ENCODE measurements around the gene SNPH. TPM values are rescaled to one million over a fixed set of nuclear protein-coding genes. Genes with fewer than 3 reads are reported as not detected.

SNPH gene
- total and polyA plus RNA-seq, 2 of the 4 experiments (the other 2 are of a cell fraction) = 3.1 to 4.5 TPM

DNA sequence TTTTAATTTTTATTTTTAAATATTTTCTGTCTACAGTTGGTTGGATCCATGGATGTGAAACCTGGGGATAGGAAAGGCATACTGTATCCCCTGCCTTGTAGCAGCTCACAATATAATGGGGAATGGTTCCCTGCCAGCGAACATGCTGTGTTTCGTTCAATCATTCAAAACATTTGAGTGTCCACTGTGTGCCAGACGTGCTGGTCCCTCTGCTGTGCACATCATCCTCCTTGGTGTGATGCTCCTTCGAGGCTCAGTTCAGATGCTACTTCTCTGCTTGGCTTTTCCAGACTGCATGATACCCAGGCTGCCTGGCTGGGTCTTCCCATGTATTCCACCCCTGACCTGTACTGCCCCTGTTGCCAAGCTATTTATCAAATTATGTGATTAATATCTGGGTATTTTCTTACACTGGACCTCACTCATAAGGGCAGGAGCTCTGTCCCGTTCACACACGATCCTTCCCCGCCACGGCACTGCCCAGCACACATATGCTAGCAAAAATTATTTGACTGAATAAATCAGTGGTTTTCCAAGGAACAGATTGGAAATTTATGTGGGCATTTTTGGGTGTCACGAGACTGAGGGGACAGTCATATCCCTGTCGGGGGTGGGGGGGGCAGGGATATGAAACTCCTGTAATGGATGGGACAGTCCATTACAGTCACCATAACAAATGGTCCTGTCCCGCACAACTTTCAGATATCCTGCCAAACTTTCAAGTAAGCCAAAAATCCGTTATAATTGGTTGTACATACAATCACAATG lies 57.9 kb downstream of the SNPH start (continued):
- no peak for TF ChIP-seq BHLHE40 (IDR thresholded peaks at IDR 0.05; ENCODE audit: low read depth, low read length)

DNA sequence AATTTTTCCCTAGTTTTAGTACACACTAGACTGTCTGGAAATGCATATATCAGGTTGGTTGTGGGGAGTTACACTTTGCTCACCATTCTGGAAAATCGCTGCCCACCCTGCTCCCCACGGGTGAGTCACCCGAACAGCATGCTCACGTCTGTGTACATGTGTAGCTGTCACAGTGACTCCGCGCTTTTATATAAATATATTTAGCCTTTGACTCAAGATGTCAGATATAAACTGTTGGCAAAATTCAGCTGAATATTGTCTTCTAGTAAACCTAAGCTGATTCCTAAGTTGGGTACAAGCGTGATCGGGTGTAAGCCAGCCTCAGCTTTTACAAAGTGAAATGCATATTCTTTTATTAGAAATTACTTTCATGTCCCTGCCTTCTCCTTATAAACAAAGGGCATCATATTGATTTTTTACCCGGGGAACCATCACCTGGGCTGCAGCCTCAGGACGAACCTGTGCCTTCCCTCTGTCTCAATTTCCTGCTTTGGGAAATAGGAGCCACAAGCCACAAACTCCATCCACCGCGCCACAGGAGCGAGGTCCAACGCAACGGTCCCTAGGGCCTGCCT lies 58.6 kb downstream of the SNPH start:
- peak overlapping the region; percentile 86 for H3K4me2 ChIP-seq (ENCODE audit: low read depth, low read length)
- ChIA-PET CTCF (no interaction called here), POLR2A (ENCODE audit: unreplicated experiment) (no interaction called here)
- peak overlapping the region; percentile 64 for H3K9ac ChIP-seq (ENCODE audit: low read depth, low read length)
- no peaks in the 10 kb centered on the region for H3K36me3 ChIP-seq (ENCODE audit: control insufficient read depth, insufficient read depth, low read length)
- peak overlapping the region; percentile 100 for H2BK15ac ChIP-seq (ENCODE audit: low read depth, low read length)
- H4K20me1 ChIP-seq (ENCODE audit: insufficient read depth, low read length) = no peaks in the 10 kb centered on the region; the same call in 1 of the 2 replicates
- peak overlapping the region; percentile 99 for H2BK5ac ChIP-seq (ENCODE audit: low read depth, low read length, poor library complexity, severe bottlenecking)
- peak overlapping the region; percentile 87; the same call in 1 of the 2 replicates for H3K23ac ChIP-seq (ENCODE audit: low read depth, low read length)
- peak overlapping the region; percentile 93 for H3K18ac ChIP-seq (ENCODE audit: low read depth, low read length)
- H3K9me3 ChIP-seq (ENCODE audit: control insufficient read depth, insufficient read depth, low read length) = no peaks in the 10 kb centered on the region
- H3K27ac ChIP-seq (ENCODE audit: insufficient read depth, low read length) = peak overlapping the region; percentile 87
- peak; percentile 91 for DNase-seq
- peaks cover 32% of the 10 kb centered on the region for H3K9me1 ChIP-seq (ENCODE audit: insufficient read depth, low read length)
- peak overlapping the region; percentile 90 for H2AFZ ChIP-seq (replicated peaks; ENCODE audit: low read length, poor library complexity)
- H2AK9ac ChIP-seq (replicated peaks; ENCODE audit: low read depth, low read length, poor library complexity) = peak overlapping the region; percentile 65
- TSS peak; percentile 87 for BruUV-seq (replicated peaks)
- H3K4me3 ChIP-seq (ENCODE audit: insufficient read depth, low read depth, low read length) = peak overlapping the region; percentile 60
- ATAC-seq (ENCODE audit: low read depth) = peak; percentile 4; the same call in 1 of the 2 replicates
- peak overlapping the region; percentile 100 for H2AK5ac ChIP-seq (ENCODE audit: low read depth, low read length)
- no peaks in the 10 kb centered on the region for H3K27me3 ChIP-seq (ENCODE audit: control insufficient read depth, insufficient read depth, low read length)
- H2BK120ac ChIP-seq (ENCODE audit: low read depth, low read length) = peak overlapping the region; percentile 90
- in situ Hi-C loops (cut with MboI; ENCODE audit: low sequenced_read_pairs) = loop anchor here (25.0 kb wide), 1 partner anchor 513 kb away; no protein-coding TSS in a partner anchor
- peak overlapping the region; percentile 96 for H4K5ac ChIP-seq (ENCODE audit: low read depth, low read length)
- intact Hi-C loops (cut with micrococcal nuclease) = loop anchor here (5.0 kb wide), 1 partner anchor 53 kb away; no protein-coding TSS in a partner anchor
- H3K4me1 ChIP-seq (ENCODE audit: control insufficient read depth, insufficient read depth, low read length) = peaks cover 34% of the 10 kb centered on the region
- H3K79me1 ChIP-seq (ENCODE audit: low read depth in 1 of 2, low read length in 2 of 2) = peaks cover 18 to 63% of the 10 kb centered on the region in 2 experiments
- H3K56ac ChIP-seq (ENCODE audit: extremely low read depth, insufficient read depth, low read length) = peak overlapping the region; percentile 85
- H4K91ac ChIP-seq (ENCODE audit: insufficient read depth, low read depth, low read length) = peak overlapping the region; percentile 98
- peak overlapping the region; percentile 93 to 95 for H4K8ac ChIP-seq (ENCODE audit: low read depth in 2 of 2, low read length in 2 of 2)
- peak overlapping the region; percentile 87 for H3K14ac ChIP-seq (replicated peaks; ENCODE audit: low read depth, low read length)
- H3K4ac ChIP-seq (ENCODE audit: low read depth, low read length) = peak overlapping the region; percentile 97
- dilution Hi-C loops (cut with HindIII; ENCODE audit: low sequenced_read_pairs, unreplicated experiment) = no loop called here
- WGBS, 2 experiments (ENCODE audit: extremely low coverage in 2 of 2, insufficient read length in 1 of 2) = no CpG with 5 or more reads among the region's 15 CpGs
- H2BK20ac ChIP-seq (ENCODE audit: low read depth, low read length) = peak overlapping the region; percentile 98
- TF ChIP-seq, protein P1, sequence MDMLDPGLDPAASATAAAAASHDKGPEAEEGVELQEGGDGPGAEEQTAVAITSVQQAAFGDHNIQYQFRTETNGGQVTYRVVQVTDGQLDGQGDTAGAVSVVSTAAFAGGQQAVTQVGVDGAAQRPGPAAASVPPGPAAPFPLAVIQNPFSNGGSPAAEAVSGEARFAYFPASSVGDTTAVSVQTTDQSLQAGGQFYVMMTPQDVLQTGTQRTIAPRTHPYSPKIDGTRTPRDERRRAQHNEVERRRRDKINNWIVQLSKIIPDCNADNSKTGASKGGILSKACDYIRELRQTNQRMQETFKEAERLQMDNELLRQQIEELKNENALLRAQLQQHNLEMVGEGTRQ (IDR thresholded peaks at IDR 0.05; ENCODE audit: low read depth, low read length) = no peak
- TF ChIP-seq FOS (IDR thresholded peaks at IDR 0.05; ENCODE audit: low read depth, low read length) = peak; percentile 92
- TF ChIP-seq MXI1 (IDR thresholded peaks at IDR 0.05; ENCODE audit: borderline replicate concordance, low read depth, low read length) = peak; percentile 74; the same call in 1 of the 2 replicates
- TF ChIP-seq NFE2L2 (IDR thresholded peaks at IDR 0.05; ENCODE audit: low read depth, low read length) = peak; percentile 99
- TF ChIP-seq MAFK (IDR thresholded peaks at IDR 0.05; ENCODE audit: low read depth, low read length) = peak; percentile 78

Measured in IMR-90 (cell line).